LHCN-M2 (cell line): ENCODE measurements around the gene ARSB. TPM values are rescaled to one million over a fixed set of nuclear protein-coding genes. Genes with fewer than 3 reads are reported as not detected.
"Not testable (repeated sequence)": the region's sequence is repeated elsewhere in the genome, so short reads cannot be mapped to it uniquely, and the experiment has no call there.

Experiments
- DNase-seq: peaks from one replicate; pipeline ENCODE4 v3.0.0-alpha.2; 2012; ENCODE audit warnings: low read depth
- total RNA-seq: library from RNA; depleted of rRNA; stranded (reverse); fragments of >200 nt; gene quantifications from 2 replicates; pipeline ENCODE4 v1.2.3, GENCODE V29; 2014

The ARSB gene
- total RNA-seq, 1 experiment from 2014 or later, result 27.3 TPM

GRCh38 chr5:78995521-78996007 is 10.5 kb upstream of the ARSB start:
- DNase-seq, result no peak

GRCh38 chr5:78993165-78993564 is 8.1 kb upstream of the ARSB start:
- DNase-seq, result no peak

GRCh38 chr5:78992146-78992545 is 7.0 kb upstream of the ARSB start:
- no peak for DNase-seq

DNA sequence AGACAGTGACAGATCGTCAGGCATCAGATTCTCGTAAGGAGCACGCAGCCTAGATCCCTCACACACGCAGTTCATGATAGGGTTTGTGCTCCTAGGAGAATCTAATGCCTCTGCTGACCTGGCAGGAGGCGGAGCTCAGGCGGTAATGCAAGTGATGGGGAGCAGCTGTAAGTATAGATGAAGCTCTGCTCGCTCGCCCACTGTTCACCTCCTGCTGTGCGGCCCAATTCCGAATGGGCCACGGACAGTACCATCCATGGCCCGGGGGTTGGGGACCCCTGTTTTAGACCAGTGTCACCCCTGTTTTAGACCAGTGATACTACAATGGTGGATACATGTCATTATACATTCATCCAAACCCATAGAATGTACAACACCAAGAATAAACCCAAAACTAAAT is 4.0 kb upstream of the ARSB start:
- no peak for DNase-seq

DNA sequence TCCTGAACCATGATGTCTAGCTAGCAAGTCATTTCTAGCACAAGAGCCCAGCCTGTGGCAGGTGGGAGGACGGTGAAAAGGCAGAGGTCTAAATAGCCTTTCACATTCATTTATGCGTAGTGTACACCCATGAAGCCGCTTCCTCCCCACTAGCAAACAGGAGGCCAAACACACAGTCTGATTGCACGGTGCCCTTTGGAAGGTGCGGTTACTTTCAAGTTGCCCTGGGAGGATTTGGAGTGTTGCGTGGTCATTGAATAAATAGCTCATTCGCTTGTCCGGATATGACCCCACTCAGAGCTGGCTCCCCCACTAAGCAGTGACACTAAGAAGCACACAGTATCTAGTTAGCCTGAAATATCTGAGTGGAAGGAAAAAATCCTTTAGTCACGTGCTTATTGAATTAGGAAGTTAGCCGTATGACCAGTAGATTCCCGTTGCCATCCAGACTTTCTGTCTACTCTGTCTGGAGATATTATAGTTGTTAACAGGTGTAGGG is 664 bp upstream of the ARSB start:
- DNase-seq, result peak; percentile 52

DNA sequence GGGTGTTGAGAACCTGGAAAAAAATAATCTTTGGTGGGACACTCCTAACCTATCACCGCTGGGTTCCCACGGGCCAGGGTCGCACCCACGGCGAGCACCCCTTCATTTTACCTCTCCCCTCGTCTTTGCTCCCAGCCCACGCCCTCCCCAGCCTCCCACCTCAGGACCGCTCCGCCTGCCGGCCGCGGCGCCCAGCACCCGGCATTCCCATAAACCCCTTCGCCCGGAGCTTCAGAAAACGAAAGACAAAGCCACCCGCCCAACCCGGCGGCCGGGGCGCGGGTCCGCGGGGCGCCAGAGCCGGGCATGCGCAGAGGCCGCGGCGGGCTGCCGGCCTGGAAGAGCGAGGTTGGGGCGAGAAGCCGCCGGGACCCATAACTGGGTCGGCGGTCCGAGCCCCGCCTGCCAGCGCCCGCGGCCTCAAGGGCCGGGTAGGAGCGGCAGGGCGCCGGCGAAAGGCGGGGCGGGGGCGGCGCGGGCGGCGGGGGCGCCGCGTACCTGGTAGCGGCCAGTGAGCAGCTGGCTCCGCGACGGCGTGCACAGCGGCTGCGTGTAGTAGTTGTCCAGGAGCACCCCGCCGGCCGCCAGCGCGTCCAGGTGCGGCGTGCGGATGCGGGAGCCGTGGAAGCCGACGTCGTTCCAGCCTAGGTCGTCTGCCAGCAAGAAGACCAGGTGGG is 533 bp downstream of the ARSB start:
- peak; percentile 82 for DNase-seq

DNA sequence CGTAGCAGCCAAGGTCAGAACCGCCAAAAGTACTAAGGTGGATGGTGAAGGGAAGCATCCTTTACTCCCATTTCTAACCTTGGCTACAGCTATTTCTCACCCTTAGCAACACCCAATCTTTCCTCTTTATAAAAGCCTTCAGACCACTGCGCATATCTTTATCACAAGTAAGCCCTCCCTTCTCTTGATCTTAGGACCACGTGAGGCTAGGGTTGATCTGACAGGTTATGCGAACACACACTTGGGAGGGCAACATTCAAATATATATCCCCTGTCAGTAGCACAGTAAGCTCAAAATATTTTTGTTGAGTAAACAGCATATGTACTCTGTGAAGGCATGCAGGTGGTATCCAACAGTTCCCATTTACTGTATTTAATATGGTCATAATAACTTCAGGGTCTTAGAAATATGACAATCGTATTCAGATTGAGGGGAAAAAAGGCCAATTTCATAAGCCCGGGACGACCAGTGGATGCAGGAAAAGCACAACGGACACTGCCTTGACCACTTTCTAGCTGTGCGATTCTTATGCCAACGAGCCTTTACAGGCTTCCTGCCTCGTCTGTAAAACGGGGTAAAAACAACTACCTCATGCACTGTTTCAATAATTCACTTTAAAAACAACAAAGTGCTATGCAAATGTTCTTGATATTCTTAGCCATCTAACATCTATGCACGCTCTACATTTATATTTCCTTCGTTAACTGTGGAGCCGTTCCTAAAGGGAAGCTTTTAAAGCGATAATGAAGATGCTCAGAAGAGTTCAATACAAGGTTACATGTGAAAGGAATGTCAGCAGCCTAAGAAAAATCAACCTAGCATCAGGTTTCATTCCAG is 1.3 kb downstream of the ARSB start:
- peak; percentile 17 for DNase-seq

DNA sequence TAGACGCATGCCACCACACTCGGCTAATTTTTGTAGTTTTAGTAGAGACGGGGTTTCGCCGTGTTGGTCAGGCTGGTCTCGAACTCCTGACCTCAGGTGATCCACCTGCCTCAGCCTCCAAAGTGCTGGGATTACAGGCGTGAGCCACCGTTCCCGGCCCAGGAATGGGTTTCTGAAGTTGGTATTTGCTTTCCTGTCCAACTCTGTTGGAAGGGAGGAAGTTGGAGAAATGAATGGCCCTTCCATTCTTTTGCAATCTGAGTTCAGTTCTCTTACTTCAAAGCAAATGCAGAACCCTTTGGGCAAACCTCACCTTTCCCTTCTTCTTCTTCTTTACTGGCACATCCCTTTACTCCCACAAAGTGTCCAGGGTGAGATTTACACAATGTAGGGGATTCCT is 1.9 kb downstream of the ARSB start:
- DNase-seq, result not testable (repeated sequence)

- no peak for DNase-seq
Measured at GRCh38 chr5:78979909-78980308, 5.2 kb downstream of the ARSB start.

DNA sequence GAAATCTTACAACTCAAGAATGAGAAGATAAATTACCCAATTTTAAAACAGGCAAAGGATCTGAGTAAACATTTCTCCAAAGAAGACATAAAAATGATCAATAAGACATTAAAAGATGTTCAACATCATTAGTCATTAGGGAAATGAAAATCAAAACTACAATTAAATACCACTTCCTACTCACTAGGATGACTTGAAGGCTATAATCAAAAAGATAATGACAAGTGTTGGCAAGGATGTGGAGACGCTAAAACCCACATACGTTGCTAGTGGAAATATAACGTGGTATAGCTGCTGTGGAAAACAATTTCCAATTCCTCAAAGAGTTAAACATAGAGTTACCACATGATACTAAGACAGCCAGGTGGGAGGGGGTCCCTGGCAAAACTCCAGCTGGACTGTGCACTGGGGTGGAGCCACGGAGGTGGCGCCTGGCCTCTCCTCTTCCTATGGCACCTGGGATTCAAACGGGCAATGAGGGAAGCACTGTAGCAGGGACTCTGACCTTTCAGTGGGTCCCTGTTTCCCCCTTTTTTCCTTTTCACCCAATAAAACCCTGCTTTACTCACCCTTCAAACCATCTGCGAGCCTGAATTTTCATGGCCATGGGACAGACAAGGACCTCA is 5.9 kb downstream of the ARSB start:
- no peak for DNase-seq

DNA sequence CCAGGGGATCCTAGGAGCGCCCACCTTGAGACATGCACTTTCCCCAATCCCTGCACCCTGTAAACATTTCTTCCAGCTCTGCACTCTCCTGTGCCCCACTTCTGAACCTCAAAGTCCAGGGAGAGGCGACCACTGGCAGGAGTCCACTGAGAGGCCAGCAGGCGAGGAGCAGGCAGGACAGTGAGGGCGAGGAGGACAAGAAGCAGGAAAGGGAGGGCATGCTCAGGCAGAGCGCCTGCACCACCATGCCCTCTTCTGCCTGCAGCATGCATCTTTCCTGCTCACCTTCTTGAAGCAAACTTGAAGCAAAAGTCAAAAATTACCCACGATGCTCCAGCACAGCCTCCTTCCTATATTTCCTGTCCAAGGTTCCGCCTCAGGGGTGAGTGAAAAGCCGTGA is 10.1 kb downstream of the ARSB start:
- no peak for DNase-seq

- no peak for DNase-seq
Measured at GRCh38 chr5:78974601-78975000, 10.5 kb downstream of the ARSB start.

GRCh38 chr5:78974011-78974410 is 11.1 kb downstream of the ARSB start:
- no peak for DNase-seq

DNA sequence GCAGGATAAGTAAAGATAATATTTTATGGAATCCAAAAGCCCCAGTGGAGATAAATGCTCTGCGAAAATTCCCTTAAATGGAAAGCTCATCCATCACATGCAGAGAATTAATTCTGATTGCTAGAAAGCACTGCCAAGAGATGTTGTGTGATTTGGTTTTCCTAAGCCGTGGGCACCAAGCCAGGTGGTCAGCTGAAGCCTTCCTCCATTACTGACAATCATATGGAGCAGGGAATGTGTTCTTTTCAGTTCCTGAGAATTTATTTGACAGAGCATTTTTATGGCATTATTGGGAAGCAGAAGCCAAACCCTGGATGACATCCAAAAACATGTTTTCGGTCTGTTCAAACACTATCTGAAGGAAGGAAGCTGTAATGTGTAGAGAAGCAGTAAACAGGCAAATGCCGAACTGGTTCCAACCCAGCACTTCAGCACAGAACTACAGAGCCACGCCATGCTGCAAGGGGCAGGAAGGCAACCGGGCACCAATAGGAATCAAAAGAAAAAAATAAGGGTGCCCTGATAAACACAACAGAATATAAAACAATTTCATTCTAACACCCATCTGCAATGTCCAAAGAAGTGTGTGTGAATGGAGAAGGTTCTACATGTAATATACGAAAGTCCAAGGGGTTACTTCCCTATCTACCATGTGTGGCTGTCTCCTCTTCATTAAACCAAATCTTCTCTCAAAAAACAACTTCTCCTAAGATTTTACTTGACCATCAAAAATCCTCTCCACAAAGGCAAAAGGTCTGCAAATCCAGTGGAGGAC is 12.3 kb downstream of the ARSB start:
- peak; percentile 26 for DNase-seq

GRCh38 chr5:78971998-78972397 is 13.1 kb downstream of the ARSB start:
- DNase-seq, result no peak

GRCh38 chr5:78968781-78969180 is 16.3 kb downstream of the ARSB start:
- no peak for DNase-seq

GRCh38 chr5:78964889-78965288 is 20.2 kb downstream of the ARSB start:
- DNase-seq, result peak; percentile 69

- DNase-seq, result no peak
Measured at GRCh38 chr5:78961743-78962142, 23.4 kb downstream of the ARSB start.

GRCh38 chr5:78959767-78960166 is 25.3 kb downstream of the ARSB start:
- DNase-seq, result no peak

GRCh38 chr5:78958672-78959445 is 26.3 kb downstream of the ARSB start:
- no peak for DNase-seq

GRCh38 chr5:78956901-78957300 is 28.2 kb downstream of the ARSB start:
- no peak for DNase-seq
